ENCODE results near the gene L3MBTL4. TPM values are rescaled to one million over a fixed set of nuclear protein-coding genes. Genes with fewer than 3 reads are reported as not detected.

Gene L3MBTL4
- total RNA-seq, 1 experiment from 2014 or later, result 2.1 TPM

- no peak overlapping the region for H3K4me3 Mint-ChIP-seq (ENCODE audit: low read depth, unreplicated experiment)
- intact Hi-C loops (cut with micrococcal nuclease; ENCODE audit: unreplicated experiment), result no loop called here
- peaks cover 5% of the 10 kb centered on the region for H3K9me3 Mint-ChIP-seq (ENCODE audit: low read depth, unreplicated experiment)
- no peak for TF ChIP-seq CTCF (IDR thresholded peaks at IDR 0.05; ENCODE audit: unreplicated experiment)
- DNase-seq, result no peak
- H3K27me3 Mint-ChIP-seq (ENCODE audit: unreplicated experiment), result no peaks in the 10 kb centered on the region
- no peaks in the 10 kb centered on the region for H3K36me3 Mint-ChIP-seq (ENCODE audit: insufficient read depth, unreplicated experiment)
- H3K4me1 Mint-ChIP-seq (ENCODE audit: low read depth, unreplicated experiment), result no peaks in the 10 kb centered on the region
- no TSS peak for BruUV-seq (replicated peaks)
- CTCF ChIA-PET, result no interaction called here
- no peak overlapping the region for H3K27ac Mint-ChIP-seq (ENCODE audit: unreplicated experiment)
Measured at GRCh38 chr18:6107794-6108193, 306.9 kb downstream of the L3MBTL4 start.

GRCh38 chr18:6106091-6106685, 308.5 kb downstream of the L3MBTL4 start:
- no TSS peak for BruUV-seq (replicated peaks)

GRCh38 chr18:6103741-6104140, 311.0 kb downstream of the L3MBTL4 start:
- no peaks in the 10 kb centered on the region for H3K27me3 Mint-ChIP-seq (ENCODE audit: unreplicated experiment)
- no peaks in the 10 kb centered on the region for H3K4me1 Mint-ChIP-seq (ENCODE audit: low read depth, unreplicated experiment)
- H3K36me3 Mint-ChIP-seq (ENCODE audit: insufficient read depth, unreplicated experiment), result no peaks in the 10 kb centered on the region
- H3K4me3 Mint-ChIP-seq (ENCODE audit: low read depth, unreplicated experiment), result no peak overlapping the region
- DNase-seq, result no peak
- intact Hi-C loops (cut with micrococcal nuclease; ENCODE audit: unreplicated experiment), result no loop called here
- H3K9me3 Mint-ChIP-seq (ENCODE audit: low read depth, unreplicated experiment), result peaks cover 3% of the 10 kb centered on the region
- CTCF ChIA-PET, result no interaction called here
- no TSS peak for BruUV-seq (replicated peaks)
- no peak overlapping the region for H3K27ac Mint-ChIP-seq (ENCODE audit: unreplicated experiment)
- no peak for TF ChIP-seq CTCF (IDR thresholded peaks at IDR 0.05; ENCODE audit: unreplicated experiment)

More at GRCh38 chr18:6106091-6106685, 308.5 kb downstream of the L3MBTL4 start:
- no peak for DNase-seq
- no peak for TF ChIP-seq CTCF (IDR thresholded peaks at IDR 0.05; ENCODE audit: unreplicated experiment)
- CTCF ChIA-PET, result no interaction called here
- Mint-ChIP-seq H3K9me3 (ENCODE audit: low read depth, unreplicated experiment) (peaks cover 7% of the 10 kb centered on the region), H3K36me3 (ENCODE audit: insufficient read depth, unreplicated experiment) (no peaks in the 10 kb centered on the region), H3K27me3 (ENCODE audit: unreplicated experiment) (no peaks in the 10 kb centered on the region), H3K4me1 (ENCODE audit: low read depth, unreplicated experiment) (no peaks in the 10 kb centered on the region), H3K27ac (ENCODE audit: unreplicated experiment) (no peak overlapping the region), H3K4me3 (ENCODE audit: low read depth, unreplicated experiment) (no peak overlapping the region)
- intact Hi-C loops (cut with micrococcal nuclease; ENCODE audit: unreplicated experiment), result no loop called here

GRCh38 chr18:6096730-6097129, 318.0 kb downstream of the L3MBTL4 start:
- CTCF ChIA-PET, result no interaction called here
- no peak for TF ChIP-seq CTCF (IDR thresholded peaks at IDR 0.05; ENCODE audit: unreplicated experiment)
- BruUV-seq (replicated peaks), result no TSS peak

More at GRCh38 chr18:6096730-6097129, 318.0 kb downstream of the L3MBTL4 start:
- Mint-ChIP-seq H3K9me3 (ENCODE audit: low read depth, unreplicated experiment) (peaks cover 7% of the 10 kb centered on the region), H3K27ac (ENCODE audit: unreplicated experiment) (no peak overlapping the region), H3K27me3 (ENCODE audit: unreplicated experiment) (peaks cover 14% of the 10 kb centered on the region), H3K4me1 (ENCODE audit: low read depth, unreplicated experiment) (no peaks in the 10 kb centered on the region), H3K36me3 (ENCODE audit: insufficient read depth, unreplicated experiment) (no peaks in the 10 kb centered on the region), H3K4me3 (ENCODE audit: low read depth, unreplicated experiment) (no peak overlapping the region)
- intact Hi-C loops (cut with micrococcal nuclease; ENCODE audit: unreplicated experiment), result no loop called here
- no peak for DNase-seq

Measured in Calu3 (cell line).